Measurements from ENCODE around the gene GRB2.
"Not testable (repeated sequence)": the region's sequence is repeated elsewhere in the genome, so short reads cannot be mapped to it uniquely, and the experiment has no call there.

The GRB2 gene

GRCh38 chr17:75315541-75316243, 89.8 kb downstream of the GRB2 start:
- DNase-seq, result no peak

GRCh38 chr17:75313941-75314551, 91.4 kb downstream of the GRB2 start:
- no peak for DNase-seq

- no peak for DNase-seq
These were observed 96.5 kb downstream of the GRB2 start for GRCh38 chr17:75308732-75309629.

GRCh38 chr17:75307957-75308731, 97.3 kb downstream of the GRB2 start:
- no peak for DNase-seq

GRCh38 chr17:75301502-75302206, 103.8 kb downstream of the GRB2 start:
- DNase-seq, result no peak

- no peak for DNase-seq
These were observed 104.4 kb downstream of the GRB2 start for GRCh38 chr17:75301049-75301448.

GRCh38 chr17:75300280-75300679, 105.2 kb downstream of the GRB2 start:
- DNase-seq, result no peak

- no peak for DNase-seq
These were observed 110.0 kb downstream of the GRB2 start for GRCh38 chr17:75295201-75296158.

GRCh38 chr17:75292810-75293448, 112.5 kb downstream of the GRB2 start:
- not testable (repeated sequence) for DNase-seq

- peak; percentile 38 for DNase-seq
These were observed 115.6 kb downstream of the GRB2 start for GRCh38 chr17:75289832-75290337.

GRCh38 chr17:75289115-75289831, 116.2 kb downstream of the GRB2 start, which contains the start of gene SLC25A19:
SLC25A19 (minus strand) TSS chr17:75289433; CDS start chr17:75286764, 2,669 bp downstream.
- peak; percentile 98 for DNase-seq

- DNase-seq, result peak; percentile 45
These were observed 116.7 kb downstream of the GRB2 start for GRCh38 chr17:75288770-75289114.

- DNase-seq, result no peak
These were observed 117.1 kb downstream of the GRB2 start for GRCh38 chr17:75288359-75288758.

GRCh38 chr17:75287221-75287620, 118.3 kb downstream of the GRB2 start:
- no peak for DNase-seq

- DNase-seq, result no peak
These were observed 120.4 kb downstream of the GRB2 start for GRCh38 chr17:75285123-75285522.

GRCh38 chr17:75280189-75280588, 125.3 kb downstream of the GRB2 start:
- DNase-seq, result not testable (repeated sequence)

GRCh38 chr17:75277664-75278071, 127.8 kb downstream of the GRB2 start:
- no peak for DNase-seq

GRCh38 chr17:75273977-75274708, 131.3 kb downstream of the GRB2 start:
- DNase-seq, result no peak

GRCh38 chr17:75272848-75273184, 132.7 kb downstream of the GRB2 start:
- no peak for DNase-seq

Measured in kidney glomerular epithelial cell (primary cell).